Left forelimb (tissue), 1 donor: ENCODE measurements around the gene PDE8A.
"Not testable (repeated sequence)": the region's sequence is repeated elsewhere in the genome, so short reads cannot be mapped to it uniquely, and the experiment has no call there.

Experiments
- DNase-seq: peaks from one replicate; pipeline ENCODE4 v3.0.0-alpha.2; 2018; ENCODE audit warnings: low spot score

PDE8A gene

GRCh38 chr15:85011724-85012123 lies 30.1 kb downstream of the PDE8A start:
- not testable (repeated sequence) for DNase-seq

GRCh38 chr15:85013785-85014184 lies 32.1 kb downstream of the PDE8A start:
- no peak for DNase-seq

GRCh38 chr15:85014932-85015331 lies 33.3 kb downstream of the PDE8A start:
- no peak for DNase-seq

GRCh38 chr15:85016275-85016674 lies 34.6 kb downstream of the PDE8A start:
- no peak for DNase-seq

- DNase-seq: no peak
Observed at GRCh38 chr15:85019815-85020590, 38.3 kb downstream of the PDE8A start.

GRCh38 chr15:85021409-85021808 lies 39.8 kb downstream of the PDE8A start:
- no peak for DNase-seq

GRCh38 chr15:85022860-85023403 lies 41.3 kb downstream of the PDE8A start:
- no peak for DNase-seq

GRCh38 chr15:85024003-85024402 lies 42.3 kb downstream of the PDE8A start:
- DNase-seq: no peak

GRCh38 chr15:85024509-85025336 lies 43.1 kb downstream of the PDE8A start:
- DNase-seq: no peak

- no peak for DNase-seq
Observed at GRCh38 chr15:85025516-85026251, 44.0 kb downstream of the PDE8A start.

- no peak for DNase-seq
Observed at GRCh38 chr15:85026304-85027032, 44.8 kb downstream of the PDE8A start.

GRCh38 chr15:85027033-85027380 lies 45.4 kb downstream of the PDE8A start:
- no peak for DNase-seq

GRCh38 chr15:85027421-85027820 lies 45.8 kb downstream of the PDE8A start:
- no peak for DNase-seq

- no peak for DNase-seq
Observed at GRCh38 chr15:85028416-85028815, 46.8 kb downstream of the PDE8A start.

GRCh38 chr15:85029221-85029620 lies 47.6 kb downstream of the PDE8A start:
- no peak for DNase-seq

GRCh38 chr15:85030301-85030929 lies 48.8 kb downstream of the PDE8A start:
- DNase-seq: no peak

- no peak for DNase-seq
Observed at GRCh38 chr15:85031086-85031943, 49.7 kb downstream of the PDE8A start.

GRCh38 chr15:85031944-85032558 lies 50.4 kb downstream of the PDE8A start:
- no peak for DNase-seq

GRCh38 chr15:85033148-85033547 lies 51.5 kb downstream of the PDE8A start:
- no peak for DNase-seq

- no peak for DNase-seq
Observed at GRCh38 chr15:85034276-85034675, 52.6 kb downstream of the PDE8A start.
